Measurements from ENCODE around the gene GLTPD2.

Gene GLTPD2

GRCh38 chr17:4742629-4743028, 46.1 kb upstream of the GLTPD2 start:
- peak overlapping the region; percentile 18; the same call in 1 of the 2 replicates for H3K27ac ChIP-seq
- no peak for TF ChIP-seq ZFX (IDR thresholded peaks at IDR 0.05; ENCODE audit: borderline replicate concordance)
- no peak for TF ChIP-seq CTCF (IDR thresholded peaks at IDR 0.05)

- no peak overlapping the region for H3K27ac ChIP-seq
- TF ChIP-seq CTCF (IDR thresholded peaks at IDR 0.05) (no peak), ZFX (IDR thresholded peaks at IDR 0.05; ENCODE audit: borderline replicate concordance) (no peak)
These were observed 45.5 kb upstream of the GLTPD2 start for GRCh38 chr17:4743216-4743615.

GRCh38 chr17:4743898-4744297, 44.9 kb upstream of the GLTPD2 start:
- TF ChIP-seq CTCF (IDR thresholded peaks at IDR 0.05) (no peak), ZFX (IDR thresholded peaks at IDR 0.05; ENCODE audit: borderline replicate concordance) (no peak)
- H3K27ac ChIP-seq: no peak overlapping the region

- H3K27ac ChIP-seq: no peak overlapping the region
- TF ChIP-seq CTCF (IDR thresholded peaks at IDR 0.05): no peak
- no peak for TF ChIP-seq ZFX (IDR thresholded peaks at IDR 0.05; ENCODE audit: borderline replicate concordance)
These were observed 43.5 kb upstream of the GLTPD2 start for GRCh38 chr17:4744999-4745969.

GRCh38 chr17:4747847-4748246, 40.9 kb upstream of the GLTPD2 start:
- H3K27ac ChIP-seq: no peak overlapping the region
- TF ChIP-seq ZFX (IDR thresholded peaks at IDR 0.05; ENCODE audit: borderline replicate concordance) (no peak), CTCF (IDR thresholded peaks at IDR 0.05) (no peak)

- no peak overlapping the region for H3K27ac ChIP-seq
- no peak for TF ChIP-seq CTCF (IDR thresholded peaks at IDR 0.05)
- no peak for TF ChIP-seq ZFX (IDR thresholded peaks at IDR 0.05; ENCODE audit: borderline replicate concordance)
These were observed 40.1 kb upstream of the GLTPD2 start for GRCh38 chr17:4748686-4749085.

- H3K27ac ChIP-seq: no peak overlapping the region
- no peak for TF ChIP-seq ZFX (IDR thresholded peaks at IDR 0.05; ENCODE audit: borderline replicate concordance)
- no peak for TF ChIP-seq CTCF (IDR thresholded peaks at IDR 0.05)
These were observed 38.2 kb upstream of the GLTPD2 start for GRCh38 chr17:4750606-4751005.
